GM23248 (cell line): ENCODE results near the gene GPHN. TPM values are rescaled to one million over a fixed set of nuclear protein-coding genes. Genes with fewer than 3 reads are reported as not detected.

ENCODE experiments used
- DNase-seq: peaks from one replicate; pipeline ENCODE4 v3.0.0-alpha.2; 2015
- H2AFZ ChIP-seq: fragments of 200-600 bp; sonication (generic); 2 replicates; pipeline ENCODE4 v1.6.1; 2016; ENCODE audit warnings: antibody characterized with exemption
- H3F3A ChIP-seq: fragments of 200-600 bp; sonication (generic); 2 replicates; pipeline ENCODE4 v1.6.1; 2016; ENCODE audit warnings: mild to moderate bottlenecking, antibody characterized with exemption, mixed run types; ENCODE audit not compliant: insufficient read depth
- H3K27ac ChIP-seq: fragments of 200-600 bp; sonication (generic); 2 replicates; pipeline ENCODE4 v1.5.1; 2016; ENCODE audit warnings: mild to moderate bottlenecking
- H3K27me3 ChIP-seq: fragments of 200-600 bp; sonication (generic); replicated peaks from 2 replicates; pipeline ENCODE4 v1.6.1; 2016; ENCODE audit warnings: mild to moderate bottlenecking; ENCODE audit not compliant: insufficient read depth
- H3K36me3 ChIP-seq: fragments of 200-600 bp; sonication (generic); 2 replicates; pipeline ENCODE4 v1.6.1; 2016; ENCODE audit warnings: low read depth, mild to moderate bottlenecking
- H3K4me1 ChIP-seq: fragments of 200-600 bp; sonication (generic); 2 replicates; pipeline ENCODE4 v1.6.1; 2016; ENCODE audit warnings: mild to moderate bottlenecking; ENCODE audit not compliant: insufficient read depth
- H3K4me2 ChIP-seq: fragments of 200-600 bp; sonication (generic); one replicate; pipeline ENCODE4 v1.6.1; 2016; ENCODE audit warnings: mild to moderate bottlenecking; ENCODE audit not compliant: unreplicated experiment
- H3K4me3 ChIP-seq: fragments of 200-600 bp; sonication (generic); 2 replicates; pipeline ENCODE4 v1.5.1; 2016; ENCODE audit warnings: mild to moderate bottlenecking
- H3K79me2 ChIP-seq: fragments of 200-600 bp; sonication (generic); 2 replicates; pipeline ENCODE4 v1.6.1; 2016; ENCODE audit warnings: mild to moderate bottlenecking; ENCODE audit not compliant: insufficient read depth
- H3K9ac ChIP-seq: fragments of 200-600 bp; sonication (generic); 2 replicates; pipeline ENCODE4 v1.6.1; 2016; ENCODE audit warnings: mild to moderate bottlenecking
- H3K9me2 ChIP-seq: fragments of 200-600 bp; sonication (generic); 2 replicates; pipeline ENCODE4 v1.6.1; 2016; ENCODE audit warnings: mixed run types, mild to moderate bottlenecking, moderate library complexity; ENCODE audit not compliant: insufficient read depth
- H3K9me3 ChIP-seq: fragments of 200-600 bp; sonication (generic); one replicate; pipeline ENCODE4 v1.6.1; 2017; ENCODE audit warnings: low read depth
- H4K20me1 ChIP-seq: fragments of 200-600 bp; sonication (generic); 2 replicates; pipeline ENCODE4 v1.6.0; 2016; ENCODE audit not compliant: insufficient read depth
- EZH2 ChIP-seq: fragments of 200-600 bp; sonication (generic); IDR thresholded peaks from 2 replicates; pipeline ENCODE4 v1.6.1; 2018; ENCODE audit warnings: antibody characterized with exemption, mild to moderate bottlenecking; ENCODE audit not compliant: insufficient read depth, poor library complexity, severe bottlenecking
- EZH2phosphoT487 ChIP-seq: fragments of 200-600 bp; sonication (generic); IDR thresholded peaks from 2 replicates; pipeline ENCODE4 v1.6.1; 2018; ENCODE audit warnings: antibody characterized with exemption, moderate library complexity, mild to moderate bottlenecking, low read depth; ENCODE audit not compliant: insufficient read depth
- WGBS, 2 experiments: methylation state at CpG; one replicate each; pipeline ENCODE4 v1.1.6; 2015 to 2017; ENCODE audit warnings: low lambda C conversion rate in 2 of 2, low coverage in 1 of 2; ENCODE audit errors: missing lambda C conversion rate in 2 of 2; 5-methylcytosine and 5-hydroxymethylcytosine counted together
- in situ Hi-C: fragments of 300-500 bp; cut with MboI; formaldehyde crosslinking; loops from 2 replicates; pipeline ENCODE4 v1.15.0; 2020
- polyA plus RNA-seq: library from polyadenylated mRNA; unstranded; fragments of >200 nt; fragmentation: Nextera tagmentation; extraction: Ambion mirVana; gene quantifications from 2 replicates; pipeline ENCODE4 v1.2.1, GENCODE V29; 2016
- total RNA-seq: library from RNA; depleted of rRNA; stranded (reverse); fragments of >200 nt; shearing (Covaris generic); gene quantifications from 2 replicates; pipeline ENCODE4 v1.2.3, GENCODE V29; 2014

GPHN gene
- total and polyA plus RNA-seq, 2 experiments from 2014 or later = 7.6 to 9.3 TPM

DNA sequence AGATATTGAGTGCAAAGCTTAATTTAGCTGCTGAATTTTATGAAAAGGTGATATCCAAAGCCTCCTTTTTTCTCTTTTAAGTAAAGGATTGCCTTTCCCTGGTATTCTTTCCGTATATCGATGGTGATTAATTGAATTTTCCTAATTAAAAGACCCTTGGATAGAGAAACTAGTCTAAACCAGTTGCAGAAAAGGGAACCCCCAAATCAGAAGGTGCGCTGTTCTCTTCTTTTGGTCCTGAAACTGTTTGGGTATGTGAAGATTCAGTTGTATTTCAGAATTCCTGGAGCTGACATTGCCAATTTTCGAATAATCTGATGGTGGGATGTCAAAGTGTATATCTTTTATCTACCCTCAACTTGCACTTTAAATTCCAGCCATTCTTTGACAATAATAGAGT, 1.9 kb downstream of the GPHN start:
- H3K79me2 ChIP-seq = peaks cover 47% of the 10 kb centered on the region
- peak; percentile 18 for DNase-seq
- peak overlapping the region; percentile 99 for H2AFZ ChIP-seq

GRCh38 chr14:66511849-66512248, 3.9 kb downstream of the GPHN start:
- Histone ChIP-seq H2AFZ (no peak overlapping the region), H3K27ac (no peak overlapping the region), H3K27me3 (no peaks in the 10 kb centered on the region), H3K4me2 (no peak overlapping the region), H3K9ac (no peak overlapping the region), H3K79me2 (peaks cover 67% of the 10 kb centered on the region), H3K36me3 (no peaks in the 10 kb centered on the region), H3K4me1 (no peaks in the 10 kb centered on the region), H4K20me1 (no peaks in the 10 kb centered on the region), H3K9me2 (no peaks in the 10 kb centered on the region), H3F3A (peaks cover 6% of the 10 kb centered on the region), H3K4me3 (no peak overlapping the region), H3K9me3 (no peaks in the 10 kb centered on the region)
- TF ChIP-seq EZH2 = no peak
- no peak for TF ChIP-seq EZH2phosphoT487
- 60 to 64% methylated on average over 1 of the region's 1 CpG for WGBS, 2 experiments
- DNase-seq = no peak
- in situ Hi-C loops = no loop called here

More for the DNA sequence above, 1.9 kb downstream of the GPHN start:
- Histone ChIP-seq H3K9me3 (no peaks in the 10 kb centered on the region), H3K27me3 (no peaks in the 10 kb centered on the region), H3K9ac (peak overlapping the region; percentile 82), H3K27ac (no peak overlapping the region), H3K4me2 (peak overlapping the region; percentile 99), H4K20me1 (no peaks in the 10 kb centered on the region), H3K4me3 (peak overlapping the region; percentile 93), H3K36me3 (no peaks in the 10 kb centered on the region), H3K4me1 (no peaks in the 10 kb centered on the region), H3K9me2 (no peaks in the 10 kb centered on the region), H3F3A (peaks cover 6% of the 10 kb centered on the region)
- in situ Hi-C loops = loop anchor here (10.0 kb wide), 1 partner anchor 625 kb away; no protein-coding TSS in a partner anchor
- TF ChIP-seq EZH2 = no peak
- no peak for TF ChIP-seq EZH2phosphoT487
- 62 to 67% methylated on average over 4 of the region's 4 CpGs for WGBS, 2 experiments

DNA sequence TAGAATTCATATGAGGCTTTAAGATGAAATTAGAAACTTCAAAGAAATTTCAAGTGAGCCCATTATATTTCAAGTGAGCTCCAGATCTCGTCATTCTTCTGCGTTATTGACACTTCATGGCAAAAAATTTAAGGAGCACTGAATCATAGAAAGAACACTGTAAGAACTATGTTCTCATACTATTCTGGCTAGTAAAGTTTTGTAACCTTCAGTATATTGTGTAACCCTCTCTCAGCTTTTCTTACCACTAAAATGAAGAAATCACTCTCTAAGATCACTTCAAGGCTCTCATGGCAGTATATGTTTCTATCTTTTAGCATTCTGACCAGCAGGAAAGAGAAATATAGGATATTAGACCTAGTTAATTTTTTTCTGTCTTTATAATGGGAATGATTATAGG, 6.3 kb downstream of the GPHN start:
- 93 to 96% methylated on average over 2 of the region's 2 CpGs for WGBS, 2 experiments
- H3K79me2 ChIP-seq = peaks cover 82% of the 10 kb centered on the region
- DNase-seq = peak; percentile 52

DNA sequence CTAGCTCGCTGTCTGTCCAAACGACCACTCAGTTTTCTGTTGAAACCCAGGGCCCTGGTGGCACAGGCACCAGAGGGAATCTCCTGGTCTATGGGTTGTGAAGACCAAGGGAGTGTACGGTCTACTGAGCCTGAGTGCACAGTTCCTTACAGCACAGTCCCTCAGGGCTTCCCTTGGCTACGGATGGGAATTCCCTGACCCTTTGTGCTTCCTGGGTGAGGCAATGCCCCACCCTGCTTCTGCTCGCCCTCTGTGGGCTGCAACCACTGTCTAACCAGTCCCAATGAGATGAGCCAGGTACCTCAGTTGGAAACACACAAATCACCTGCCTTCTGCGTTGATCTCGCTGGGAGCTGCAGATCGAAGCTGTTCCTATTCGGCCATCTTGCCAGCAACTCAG, 22.6 kb downstream of the GPHN start:
- no peak overlapping the region for H3K9ac ChIP-seq
- no peaks in the 10 kb centered on the region for H3K9me3 ChIP-seq
- H3K9me2 ChIP-seq = no peaks in the 10 kb centered on the region
- H3K27ac ChIP-seq = no peak overlapping the region
- H3F3A ChIP-seq = no peaks in the 10 kb centered on the region
- H3K4me3 ChIP-seq = no peak overlapping the region
- no peaks in the 10 kb centered on the region for H3K27me3 ChIP-seq
- no peaks in the 10 kb centered on the region for H4K20me1 ChIP-seq
- no peak overlapping the region for H3K4me2 ChIP-seq
- 95 to 98% methylated on average over 9 of the region's 9 CpGs for WGBS, 2 experiments
- no peaks in the 10 kb centered on the region for H3K4me1 ChIP-seq
- no peak for TF ChIP-seq EZH2
- TF ChIP-seq EZH2phosphoT487 = no peak
- no peak for DNase-seq
- no peaks in the 10 kb centered on the region for H3K36me3 ChIP-seq
- H2AFZ ChIP-seq = no peak overlapping the region
- H3K79me2 ChIP-seq = peaks cover 34% of the 10 kb centered on the region
- in situ Hi-C loops = no loop called here

More for the DNA sequence above, 6.3 kb downstream of the GPHN start:
- no peaks in the 10 kb centered on the region for H3K9me2 ChIP-seq
- TF ChIP-seq EZH2phosphoT487 = no peak
- TF ChIP-seq EZH2 = no peak
- H3K4me2 ChIP-seq = no peak overlapping the region
- no peak overlapping the region for H3K27ac ChIP-seq
- in situ Hi-C loops = no loop called here
- H4K20me1 ChIP-seq = no peaks in the 10 kb centered on the region
- no peak overlapping the region for H3K4me3 ChIP-seq
- no peak overlapping the region for H2AFZ ChIP-seq
- no peaks in the 10 kb centered on the region for H3K4me1 ChIP-seq
- no peaks in the 10 kb centered on the region for H3K36me3 ChIP-seq
- no peak overlapping the region for H3K9ac ChIP-seq
- no peaks in the 10 kb centered on the region for H3K27me3 ChIP-seq
- no peaks in the 10 kb centered on the region for H3K9me3 ChIP-seq
- no peaks in the 10 kb centered on the region for H3F3A ChIP-seq

DNA sequence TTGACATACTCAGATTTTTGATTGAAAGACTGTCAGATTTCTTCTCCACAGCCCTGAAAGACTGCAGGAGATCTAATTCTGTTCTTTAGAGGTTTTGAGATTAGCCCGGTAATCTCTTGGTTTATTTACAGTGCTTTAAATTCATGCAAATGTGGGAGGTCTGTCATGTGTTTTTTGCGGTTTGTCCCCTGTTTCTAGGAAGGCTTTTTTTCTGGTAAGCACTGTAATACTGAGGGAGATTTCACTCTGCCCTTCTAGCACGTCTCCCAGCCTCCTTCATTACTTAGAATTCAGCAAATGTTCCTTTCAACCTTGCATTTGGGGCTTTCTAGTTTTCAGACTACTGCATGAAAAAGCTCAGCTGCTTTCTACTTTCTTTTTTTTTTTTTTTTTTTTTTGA, 31.1 kb downstream of the GPHN start:
- H3K4me2 ChIP-seq = no peak overlapping the region
- no peak overlapping the region for H3K27ac ChIP-seq
- WGBS, 2 experiments = 93 to 97% methylated on average over 3 of the region's 3 CpGs
- no peak overlapping the region for H3K4me3 ChIP-seq
- H4K20me1 ChIP-seq = no peaks in the 10 kb centered on the region
- no peaks in the 10 kb centered on the region for H3K36me3 ChIP-seq
- in situ Hi-C loops = no loop called here
- H3F3A ChIP-seq = no peaks in the 10 kb centered on the region
- H3K4me1 ChIP-seq = no peaks in the 10 kb centered on the region
- no peak for TF ChIP-seq EZH2phosphoT487
- TF ChIP-seq EZH2 = no peak
- H3K79me2 ChIP-seq = peaks cover 26% of the 10 kb centered on the region
- H2AFZ ChIP-seq = no peak overlapping the region
- no peak for DNase-seq
- no peaks in the 10 kb centered on the region; the same call in 1 of the 2 replicates for H3K9me2 ChIP-seq
- H3K9me3 ChIP-seq = no peaks in the 10 kb centered on the region
- H3K9ac ChIP-seq = no peak overlapping the region
- H3K27me3 ChIP-seq = no peaks in the 10 kb centered on the region
